Heart right ventricle (tissue), 16 donors: Measurements from ENCODE around the gene SLC16A1. TPM values are rescaled to one million over a fixed set of nuclear protein-coding genes. Genes with fewer than 3 reads are reported as not detected.

Experiments used
- ATAC-seq, 8 donors: fragments of 200-7000 bp; cut with Tn5 transposase; one replicate each; pipeline ENCODE4 v1.9.1; 2020; ENCODE audit warnings: mild to moderate bottlenecking in 8 of 8, moderate library complexity in 8 of 8, moderate number of reproducible peaks in 1 of 8
- DNase-seq, 2 donors: peaks; one replicate each; pipeline ENCODE4 v3.0.0-alpha.2; 2020
- H3K27ac ChIP-seq, 10 donors: fragments of 200-600 bp; sonication (generic) in 2 of 10; one replicate each; pipeline versions ENCODE4 v1.5.0 to v1.8.0; 2020 to 2022; ENCODE audit warnings: mild to moderate bottlenecking in 3 of 10
- H3K27me3 ChIP-seq, 7 donors: fragments of 200-600 bp; one replicate each; pipeline ENCODE4 v1.8.0; 2021 to 2022; ENCODE audit warnings: mild to moderate bottlenecking in 2 of 7
- H3K36me3 ChIP-seq, 9 donors: fragments of 200-600 bp; sonication (generic) in 1 of 9; one replicate each; pipeline versions ENCODE4 v1.5.0 to v1.8.0; 2020 to 2022; ENCODE audit warnings: mild to moderate bottlenecking in 2 of 9
- H3K4me1 ChIP-seq, 9 donors: fragments of 200-600 bp; sonication (generic) in 1 of 9; one replicate each; pipeline versions ENCODE4 v1.5.0 to v1.8.0; 2020 to 2022; ENCODE audit warnings: mild to moderate bottlenecking in 4 of 9
- H3K4me3 ChIP-seq, 10 donors: fragments of 200-600 bp; sonication (generic) in 2 of 10; one replicate each; pipeline versions ENCODE4 v1.5.0 to v1.8.0; 2020 to 2022; ENCODE audit warnings: mild to moderate bottlenecking in 7 of 10, moderate library complexity in 2 of 10
- H3K9me3 ChIP-seq, 11 donors: fragments of 200-600 bp in 10 of 11; sonication (generic) in 2 of 11; one replicate each; pipeline versions ENCODE4 v1.5.0 to v1.8.0; 2013 to 2022; ENCODE audit warnings: mild to moderate bottlenecking in 2 of 11, control low read depth in 1 of 11, moderate library complexity in 1 of 11
- WGBS, 2 donors: extraction: QIAGEN DNeasy Blood & Tissue Kit; methylation state at CpG; one replicate each; pipeline ENCODE4 v1.1.7; 2013; ENCODE audit warnings: inconsistent platforms in 1 of 2; 5-methylcytosine and 5-hydroxymethylcytosine counted together
- intact Hi-C, 10 donors: fragments of 100-400 bp; cut with DNase I; formaldehyde crosslinking; loops; one replicate each; pipeline versions ENCODE4 v1.11.1 to v1.14.2; 2022
- polyA plus RNA-seq, 2 donors: library from polyadenylated mRNA; stranded (reverse); fragments of 200-250 nt; gene quantifications; one replicate each; pipeline ENCODE4 v1.2.3, GENCODE V29; 2013
- total RNA-seq, 10 donors: library from RNA; stranded (reverse); fragmentation: NEBNext Ultra II Directional in 3 of 10; extraction: Animal tissue kit (Norgen Biotek cat#: 25700) in 3 of 10; gene quantifications; one replicate each; pipeline versions ENCODE4 v1.2.1 to v1.2.4, GENCODE V29; 2021 to 2023
- TF ChIP-seq, protein P1 (sequence below), 9 donors: fragments of 200-600 bp; sonication (generic) in 2 of 9; IDR thresholded peaks; one replicate each; pipeline versions ENCODE4 v1.5.0 to v1.8.0; 2021 to 2022; ENCODE audit warnings: antibody characterized with exemption in 9 of 9, mild to moderate bottlenecking in 5 of 9, moderate library complexity in 1 of 9
- donor health status: Arrhythmogenic right ventricular cardiomyopathy.
- donor health status: ischemic (EF 13 %, LVEDD 7.1; RV severe dilation, severe dysfunction).
- donor health status: healthy with polysubstance abuse.
- donor health status: DM: no; HTN: yes; CAD: no.
- donor health status: DM: no; HTN: no; CAD: no.
- donor health status: ischemic (EF 25% LVEDD 6.9; RV normal size, moderate dysfunction).
- donor health status: ischemic (EF 25% LVEDD 5.7; RV mildly dilated, moderate dysfunction).
- donor health status: healthy.
- donor health status: DM: yes; HTN: yes; CAD: no.
- donor health status: Ischemic cardiomyopathy.
- donor health status: ischemic (EF 35%, LVEDD 5.7; RV mildly dilated, moderate dysfunction).
- donor health status: nonischemic (EF 11% LVEDD 7.7; RV severe dilation, severe dysfunction).
- donor health status: DM: yes; HTN: yes; CAD: no.
- donor health status: PGD.
- donor health status: ischemic (EF 29% LVEDD 5.4; RV normal size, mild dysfunction).
- donor health status: nonischemic (EF 23%, LVEDD 6.1; RV moderate dilation, normal function).

SLC16A1 gene
- total and polyA plus RNA-seq, 12 donors, result 43.9 to 193 (median 148) TPM

DNA sequence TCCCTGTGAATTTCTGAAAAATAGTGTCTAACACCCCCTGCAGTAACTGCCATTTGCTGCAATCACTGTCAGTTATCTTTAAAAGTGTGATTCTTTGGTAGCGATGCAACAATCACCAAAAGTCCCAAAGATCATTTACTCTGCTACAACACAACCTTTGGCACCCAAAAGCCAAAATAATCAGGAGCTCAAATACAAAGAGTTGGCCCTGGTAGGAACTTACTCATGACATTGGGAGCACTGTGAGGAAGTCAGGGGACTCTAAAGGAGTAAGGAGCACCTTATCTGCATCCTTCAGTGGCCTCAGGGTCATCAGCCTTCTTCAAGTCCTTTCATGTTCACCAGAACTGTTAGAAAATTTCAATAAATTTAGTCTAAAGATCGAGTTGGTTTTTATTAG lies 54.6 kb downstream of the SLC16A1 start:
- intact Hi-C loops, result loop anchor here in 2 of 10 donors (10.0 kb wide), 1 partner anchor 53 kb away; the partner anchor contains the start of gene SLC16A1 (in 2 of the 2)
- H3K27me3 ChIP-seq, result no peaks in the 10 kb centered on the region
- H3K4me1 ChIP-seq, result peaks cover 0 to 34% (median 28%) of the 10 kb centered on the region in 9 donors
- no peak overlapping the region for H3K27ac ChIP-seq
- peaks cover 0 to 8% (median 4%) of the 10 kb centered on the region in 11 donors for H3K9me3 ChIP-seq
- TF ChIP-seq, protein P1, sequence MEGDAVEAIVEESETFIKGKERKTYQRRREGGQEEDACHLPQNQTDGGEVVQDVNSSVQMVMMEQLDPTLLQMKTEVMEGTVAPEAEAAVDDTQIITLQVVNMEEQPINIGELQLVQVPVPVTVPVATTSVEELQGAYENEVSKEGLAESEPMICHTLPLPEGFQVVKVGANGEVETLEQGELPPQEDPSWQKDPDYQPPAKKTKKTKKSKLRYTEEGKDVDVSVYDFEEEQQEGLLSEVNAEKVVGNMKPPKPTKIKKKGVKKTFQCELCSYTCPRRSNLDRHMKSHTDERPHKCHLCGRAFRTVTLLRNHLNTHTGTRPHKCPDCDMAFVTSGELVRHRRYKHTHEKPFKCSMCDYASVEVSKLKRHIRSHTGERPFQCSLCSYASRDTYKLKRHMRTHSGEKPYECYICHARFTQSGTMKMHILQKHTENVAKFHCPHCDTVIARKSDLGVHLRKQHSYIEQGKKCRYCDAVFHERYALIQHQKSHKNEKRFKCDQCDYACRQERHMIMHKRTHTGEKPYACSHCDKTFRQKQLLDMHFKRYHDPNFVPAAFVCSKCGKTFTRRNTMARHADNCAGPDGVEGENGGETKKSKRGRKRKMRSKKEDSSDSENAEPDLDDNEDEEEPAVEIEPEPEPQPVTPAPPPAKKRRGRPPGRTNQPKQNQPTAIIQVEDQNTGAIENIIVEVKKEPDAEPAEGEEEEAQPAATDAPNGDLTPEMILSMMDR (IDR thresholded peaks at IDR 0.05), result no peak
- H3K36me3 ChIP-seq, result no peaks in the 10 kb centered on the region
- no peak for DNase-seq
- no peak overlapping the region for H3K4me3 ChIP-seq
- 79 to 95% methylated on average over 2 of the region's 2 CpGs for WGBS, 2 donors
- no peak for ATAC-seq

DNA sequence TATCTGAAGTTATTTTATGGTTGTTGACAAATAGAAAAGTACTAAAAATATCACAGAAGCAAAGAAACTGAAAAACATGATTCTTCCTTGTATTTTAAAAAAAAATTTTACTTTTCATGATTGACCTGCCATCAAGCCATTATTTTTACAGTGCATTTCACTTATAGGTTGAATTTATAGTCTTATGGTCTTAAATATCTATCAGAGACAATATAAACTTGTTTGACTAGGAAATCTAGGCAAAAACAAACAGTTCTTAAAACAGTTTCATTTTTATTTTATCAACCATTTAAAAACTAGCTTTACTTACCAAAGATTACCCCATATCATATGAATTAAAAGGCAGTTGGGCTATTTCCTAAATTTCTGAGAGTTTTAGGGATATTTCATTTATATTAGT lies 59.2 kb downstream of the SLC16A1 start:
- ATAC-seq, result no peak
- H3K27ac ChIP-seq, result no peak overlapping the region
- no peaks in the 10 kb centered on the region for H3K27me3 ChIP-seq
- no peak overlapping the region for H3K4me3 ChIP-seq
- H3K9me3 ChIP-seq, result peaks cover 0 to 37% (median 8%) of the 10 kb centered on the region in 11 donors
- DNase-seq, result no peak
- intact Hi-C loops, result no loop called here
- no peaks in the 10 kb centered on the region for H3K4me1 ChIP-seq
- TF ChIP-seq, protein P1 (IDR thresholded peaks at IDR 0.05), result no peak
- H3K36me3 ChIP-seq, result no peaks in the 10 kb centered on the region

GRCh38 chr1:112894561-112895011 lies 61.4 kb downstream of the SLC16A1 start:
- Histone ChIP-seq H3K27ac (no peak overlapping the region), H3K36me3 (no peaks in the 10 kb centered on the region), H3K9me3 (peaks cover 0 to 37% (median 8%) of the 10 kb centered on the region in 11 donors), H3K4me3 (no peak overlapping the region), H3K27me3 (no peaks in the 10 kb centered on the region), H3K4me1 (no peaks in the 10 kb centered on the region)
- WGBS, 2 donors, result 96 to 98% methylated on average over 35 of the region's 35 CpGs
- DNase-seq (no peak), ATAC-seq (peak in 1 of 8 donors; percentile 47)
- intact Hi-C loops, result no loop called here
- TF ChIP-seq, protein P1 (IDR thresholded peaks at IDR 0.05), result no peak

DNA sequence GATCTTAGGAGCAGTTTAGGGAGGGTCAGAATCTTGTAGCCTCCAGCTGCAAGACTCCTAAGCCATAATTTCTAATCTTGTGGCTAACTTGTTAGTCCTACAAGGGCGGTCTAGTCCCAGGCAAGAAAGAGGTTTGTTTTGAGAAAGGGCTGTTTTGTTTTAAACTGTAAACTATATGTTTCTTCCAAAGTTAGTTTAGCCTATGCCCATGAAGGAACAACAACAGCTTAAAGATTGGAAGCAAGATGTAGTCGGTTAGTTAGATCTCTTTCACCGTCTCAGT lies 62.0 kb downstream of the SLC16A1 start:
- no peaks in the 10 kb centered on the region for H3K4me1 ChIP-seq
- WGBS, 2 donors, result 95 to 99% methylated on average over 3 of the region's 3 CpGs
- ATAC-seq (no peak), DNase-seq (no peak)
- H3K9me3 ChIP-seq, result peaks cover 0 to 37% (median 8%) of the 10 kb centered on the region in 11 donors
- no peaks in the 10 kb centered on the region for H3K36me3 ChIP-seq
- H3K4me3 ChIP-seq, result no peak overlapping the region
- H3K27ac ChIP-seq, result no peak overlapping the region
- H3K27me3 ChIP-seq, result no peaks in the 10 kb centered on the region
- intact Hi-C loops, result no loop called here
- TF ChIP-seq, protein P1 (IDR thresholded peaks at IDR 0.05), result no peak
